Activated T-cell treated with anti-CD3 and anti-CD28 coated beads for 1 hour (primary cell): ENCODE measurements around the gene TRMT61B.

Source experiments
- DNase-seq: peaks from one replicate; pipeline ENCODE4 v3.0.0-alpha.2; 2020; ENCODE audit warnings: low read depth

Gene TRMT61B

GRCh38 chr2:28855977-28856376, 14.1 kb downstream of the TRMT61B start:
- DNase-seq, result no peak

DNA sequence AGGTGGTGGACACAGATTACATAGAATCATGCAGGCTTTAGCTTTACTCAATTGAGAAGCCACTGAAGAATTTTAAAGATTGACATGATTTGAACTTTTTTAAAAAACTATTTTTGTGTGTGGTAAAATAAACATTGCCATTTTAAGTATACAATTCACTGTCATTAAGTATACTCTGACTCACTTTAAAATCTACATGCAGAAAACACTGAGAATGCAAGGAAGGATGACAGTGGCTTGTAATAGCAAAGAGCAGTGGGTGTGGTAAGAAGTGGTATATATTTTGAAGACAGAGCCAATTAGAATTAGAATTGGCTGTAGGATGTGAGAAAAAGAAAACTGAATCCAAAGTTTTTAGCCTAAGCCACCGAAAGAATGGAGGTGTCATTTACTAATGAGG, 14.9 kb downstream of the TRMT61B start:
- no peak for DNase-seq

DNA sequence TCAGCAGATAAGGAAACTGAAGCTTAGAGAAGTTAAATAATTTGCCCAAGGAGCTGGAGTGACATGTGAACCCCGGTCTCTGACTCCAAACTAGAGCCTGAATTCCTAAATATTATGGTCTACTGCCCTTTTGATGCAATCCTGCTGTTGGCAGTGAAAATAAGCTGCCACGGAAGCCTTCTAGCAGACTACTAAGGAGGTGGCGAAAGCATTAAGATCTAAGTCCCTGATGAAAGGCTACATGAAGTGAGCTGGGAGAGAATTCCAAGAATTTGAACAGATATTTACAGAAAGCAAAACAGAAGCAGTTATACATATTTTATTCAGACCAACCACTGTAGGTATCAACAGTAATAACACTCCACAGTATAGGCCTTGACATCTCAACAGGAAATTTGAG, 28.1 kb downstream of the TRMT61B start:
- no peak for DNase-seq

GRCh38 chr2:28838971-28839370, 31.1 kb downstream of the TRMT61B start:
- no peak for DNase-seq

GRCh38 chr2:28835781-28836180, 34.3 kb downstream of the TRMT61B start:
- no peak for DNase-seq

DNA sequence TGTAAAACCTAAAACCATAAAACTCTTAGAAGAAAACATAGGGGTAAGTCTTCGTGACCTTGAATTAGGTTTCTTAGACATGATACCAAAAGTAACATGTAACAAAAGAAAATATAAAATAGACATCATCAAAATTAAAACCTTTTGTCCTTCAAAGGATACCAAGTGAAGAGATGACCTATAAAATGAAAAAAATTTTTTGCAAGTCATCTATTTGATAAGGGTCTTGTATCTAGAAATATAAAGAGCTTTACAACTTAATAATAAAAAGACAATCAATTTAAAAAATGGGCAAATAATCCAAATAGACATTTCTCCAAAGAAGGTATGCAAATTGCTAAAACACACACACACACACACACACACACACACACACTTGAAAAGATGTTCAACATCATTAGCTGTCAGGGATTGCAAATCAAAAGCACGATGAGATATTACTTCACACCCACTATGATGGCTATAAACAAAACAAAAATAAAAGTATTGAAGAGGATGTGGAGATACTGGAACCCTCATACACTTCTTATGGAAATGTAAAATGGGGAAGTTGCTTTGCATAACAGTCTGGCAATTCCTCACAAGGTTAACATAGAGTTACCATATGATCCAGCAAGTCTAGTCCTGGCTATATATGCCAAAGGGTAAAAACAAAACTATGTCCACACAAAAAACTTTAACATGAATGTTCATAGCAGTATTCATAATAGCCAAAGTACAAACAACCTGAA, 36.2 kb downstream of the TRMT61B start:
- DNase-seq, result no peak

DNA sequence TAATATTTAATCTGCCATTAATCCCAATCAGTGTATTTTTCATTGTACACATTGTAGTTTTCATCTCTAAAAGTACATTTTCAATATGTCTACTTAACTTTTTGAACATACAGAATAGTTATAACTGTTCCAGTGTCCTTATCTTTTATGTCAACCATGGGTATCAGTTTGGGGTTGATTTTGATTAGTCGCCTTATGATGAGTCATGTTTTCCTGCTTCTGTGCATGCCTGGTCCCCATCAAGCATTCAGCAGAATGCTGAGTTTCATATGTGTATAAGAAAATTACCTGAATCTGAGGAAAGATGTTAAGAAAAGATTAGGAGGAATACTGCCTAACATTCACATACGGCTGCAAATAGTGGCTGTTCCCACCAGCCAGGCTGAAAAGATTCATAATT, 41.7 kb downstream of the TRMT61B start:
- DNase-seq, result no peak

DNA sequence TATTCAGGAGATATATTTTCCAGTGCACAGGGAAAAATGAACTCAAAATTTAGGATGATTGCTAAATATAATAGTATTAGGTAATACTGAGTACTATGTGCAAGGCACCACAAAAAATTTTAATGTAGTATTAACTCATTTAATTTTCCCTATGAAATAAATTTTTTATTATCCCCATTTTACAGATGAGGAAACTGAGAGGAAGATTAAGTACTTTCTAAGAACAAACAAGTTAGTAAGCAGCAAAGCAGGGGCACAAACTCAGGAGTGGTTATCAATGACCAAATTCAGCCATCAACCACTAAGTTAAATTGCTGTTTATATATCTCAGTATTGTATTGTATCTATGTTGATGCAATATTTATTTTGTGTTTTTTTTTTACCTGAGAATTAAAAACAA, 45.2 kb downstream of the TRMT61B start:
- DNase-seq, result no peak

DNA sequence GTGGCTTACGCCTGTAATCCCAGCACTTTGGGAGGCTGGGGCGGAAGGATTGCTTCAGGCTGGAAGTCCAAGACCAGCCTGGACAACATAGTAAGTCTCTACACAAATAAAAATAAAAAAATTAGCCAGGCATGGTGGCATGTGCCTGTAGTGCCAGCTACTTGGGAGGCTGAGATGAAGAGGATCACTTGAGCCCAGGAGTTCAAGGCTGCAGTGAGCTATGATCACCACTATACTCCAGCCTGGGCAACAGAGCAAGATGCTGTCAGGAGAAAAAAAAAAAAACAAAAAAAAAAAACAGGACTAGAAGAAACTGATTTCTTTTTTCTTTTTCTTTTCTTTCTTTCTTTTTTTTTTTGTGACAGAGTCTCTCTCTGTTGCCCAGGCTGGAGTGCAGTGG, 45.9 kb downstream of the TRMT61B start:
- no peak for DNase-seq

DNA sequence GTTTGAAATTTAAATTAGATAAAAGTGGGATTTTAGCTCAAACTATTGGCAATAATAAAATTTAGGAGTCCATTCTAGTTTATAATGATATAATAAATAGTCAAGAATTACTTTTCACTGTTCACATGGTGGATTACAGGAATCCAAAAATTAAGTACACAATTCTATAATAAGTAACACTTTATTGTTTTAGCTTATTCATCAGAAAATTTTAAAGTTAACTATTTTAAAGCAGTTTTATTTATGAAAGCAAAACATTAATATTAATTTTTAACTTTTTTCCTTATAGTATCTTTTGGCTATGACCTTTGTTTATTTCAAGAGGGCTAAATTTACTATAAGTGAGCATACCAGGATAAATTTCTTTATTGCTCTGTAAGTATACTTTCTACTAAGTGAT, 48.1 kb downstream of the TRMT61B start:
- no peak for DNase-seq

DNA sequence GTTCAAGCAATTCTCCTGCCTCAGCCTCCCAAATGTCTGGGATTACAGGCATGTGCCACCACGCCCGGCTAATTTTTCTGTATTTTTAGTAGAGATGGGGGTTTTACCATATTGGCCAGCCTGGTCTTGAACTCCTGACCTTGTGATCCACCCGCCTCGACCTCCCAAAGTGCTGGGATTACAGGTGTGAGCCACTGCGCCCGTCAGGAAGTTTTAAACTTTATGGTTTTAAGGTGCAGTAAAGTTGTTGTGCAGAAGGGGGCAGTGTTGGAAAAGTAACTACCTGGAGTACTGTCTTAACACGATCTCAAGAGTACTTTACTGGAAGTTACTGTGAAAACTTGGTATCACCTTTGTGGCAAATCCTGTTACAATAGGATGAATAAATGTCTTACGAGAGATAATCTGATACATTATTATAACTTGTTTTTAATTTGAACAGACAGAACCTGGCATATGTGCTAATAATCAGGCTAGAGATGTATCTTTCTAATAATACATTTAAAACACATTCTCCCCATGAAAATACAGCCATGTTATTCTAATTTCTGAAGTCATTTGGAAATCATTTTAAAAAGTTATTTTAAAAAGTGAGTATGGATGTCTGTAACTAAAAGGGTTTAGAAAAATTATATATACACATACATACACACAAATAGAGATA, 48.7 kb downstream of the TRMT61B start:
- DNase-seq, result peak; percentile 35

GRCh38 chr2:28818053-28818452, 52.1 kb downstream of the TRMT61B start:
- no peak for DNase-seq

GRCh38 chr2:28810384-28811285, 59.5 kb downstream of the TRMT61B start, which contains the start of gene SPDYA:
Gene SPDYA (plus strand): TSS chr2:28810834. CDS start chr2:28816015, 5,181 bp downstream.
- DNase-seq, result peak; percentile 69

DNA sequence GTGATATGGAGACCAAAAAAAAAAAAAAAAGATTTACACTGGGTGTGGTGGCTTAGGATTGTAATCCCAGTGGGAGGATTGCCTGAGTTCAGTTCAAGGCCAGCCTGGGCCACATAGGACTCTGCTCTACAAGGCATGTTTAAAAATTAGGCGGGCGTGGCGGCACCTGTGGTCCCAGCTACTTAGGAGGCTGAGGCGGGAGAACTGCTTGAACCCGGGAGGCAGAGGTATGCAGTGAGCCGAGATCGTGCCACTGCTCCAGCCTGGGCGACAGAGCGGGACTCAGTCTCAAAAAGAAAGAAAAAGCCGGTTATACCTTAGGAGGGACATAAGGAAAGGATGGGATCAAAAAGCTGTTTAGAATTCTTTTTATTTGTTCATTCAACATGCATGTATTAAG, 60.2 kb downstream of the TRMT61B start:
- DNase-seq, result no peak

GRCh38 chr2:28802975-28803429, 67.1 kb downstream of the TRMT61B start:
- DNase-seq, result no peak

DNA sequence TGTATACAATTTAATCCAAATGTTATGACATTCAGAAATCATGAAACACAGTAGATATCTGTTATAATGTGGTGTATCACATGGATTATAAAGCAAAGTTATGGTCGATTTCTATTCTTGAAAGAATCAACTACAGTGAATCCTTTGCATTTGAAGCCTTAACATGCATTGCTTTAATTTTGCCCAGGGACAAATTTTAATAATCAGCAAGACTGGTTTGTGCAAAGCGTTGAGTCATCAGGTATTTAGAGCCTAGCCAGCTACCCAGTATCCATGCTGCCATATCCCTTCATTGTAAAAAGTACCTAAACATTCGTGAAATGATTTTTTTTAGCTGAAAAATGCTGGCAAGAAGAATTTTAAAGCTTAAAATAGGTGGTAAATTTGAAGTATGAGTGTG, 68.4 kb downstream of the TRMT61B start:
- DNase-seq, result no peak
